NCI-H460 (cell line): ENCODE data around the gene AP1M2. TPM values are rescaled to one million over a fixed set of nuclear protein-coding genes. Genes with fewer than 3 reads are reported as not detected.
"Not testable (repeated sequence)": the region's sequence is repeated elsewhere in the genome, so short reads cannot be mapped to it uniquely, and the experiment has no call there.

Experiments used
- DNase-seq: peaks from one replicate; pipeline ENCODE4 v3.0.0-alpha.2; 2016; ENCODE audit warnings: low read depth; ENCODE audit errors: extremely low read depth
- total RNA-seq: library from RNA; depleted of rRNA; stranded (reverse); fragments of >200 nt; shearing (Covaris generic); gene quantifications from 2 replicates; pipeline ENCODE4 v1.2.3, GENCODE V29; 2014

AP1M2 gene
- total RNA-seq, 1 experiment from 2014 or later, result 13.5 TPM

- DNase-seq, result no peak
These were observed 20.8 kb downstream of the AP1M2 start for GRCh38 chr19:10566408-10566657.

GRCh38 chr19:10565567-10566407 lies 21.3 kb downstream of the AP1M2 start, which contains the start of gene KRI1:
Gene KRI1 (minus strand): TSS chr19:10566010. CDS start chr19:10565999, 11 bp downstream.
- DNase-seq, result peak; percentile 94

DNA sequence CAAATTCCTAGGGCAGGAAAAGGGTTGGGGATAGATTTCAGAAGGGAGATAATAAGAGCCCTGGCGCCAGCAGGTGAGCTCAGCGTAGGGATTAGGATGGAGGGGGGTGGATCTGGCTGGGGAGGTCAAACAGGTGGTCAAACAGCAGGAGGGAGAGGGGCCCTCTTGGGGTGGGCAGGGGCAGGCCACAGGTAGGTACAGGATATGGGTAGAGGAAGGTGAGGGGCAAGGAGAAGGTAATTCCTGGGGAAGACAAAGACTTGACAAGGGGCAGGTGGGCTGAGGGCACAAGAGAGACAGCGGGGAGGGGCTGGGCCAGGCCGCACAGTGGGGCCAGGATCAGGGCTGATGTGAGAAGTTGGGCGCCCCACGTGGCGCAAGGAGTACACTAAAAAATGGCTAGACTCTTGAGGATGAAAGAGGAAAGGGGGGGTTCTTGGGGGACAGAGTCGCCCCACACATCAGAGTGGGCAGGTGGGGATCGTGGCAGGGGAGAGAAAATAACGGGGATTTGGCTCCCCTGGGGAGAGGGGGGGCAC lies 22.0 kb downstream of the AP1M2 start:
- DNase-seq, result no peak

GRCh38 chr19:10562609-10563008 lies 24.5 kb downstream of the AP1M2 start:
- DNase-seq, result no peak

- DNase-seq, result no peak
These were observed 27.0 kb downstream of the AP1M2 start for GRCh38 chr19:10560154-10560553.

DNA sequence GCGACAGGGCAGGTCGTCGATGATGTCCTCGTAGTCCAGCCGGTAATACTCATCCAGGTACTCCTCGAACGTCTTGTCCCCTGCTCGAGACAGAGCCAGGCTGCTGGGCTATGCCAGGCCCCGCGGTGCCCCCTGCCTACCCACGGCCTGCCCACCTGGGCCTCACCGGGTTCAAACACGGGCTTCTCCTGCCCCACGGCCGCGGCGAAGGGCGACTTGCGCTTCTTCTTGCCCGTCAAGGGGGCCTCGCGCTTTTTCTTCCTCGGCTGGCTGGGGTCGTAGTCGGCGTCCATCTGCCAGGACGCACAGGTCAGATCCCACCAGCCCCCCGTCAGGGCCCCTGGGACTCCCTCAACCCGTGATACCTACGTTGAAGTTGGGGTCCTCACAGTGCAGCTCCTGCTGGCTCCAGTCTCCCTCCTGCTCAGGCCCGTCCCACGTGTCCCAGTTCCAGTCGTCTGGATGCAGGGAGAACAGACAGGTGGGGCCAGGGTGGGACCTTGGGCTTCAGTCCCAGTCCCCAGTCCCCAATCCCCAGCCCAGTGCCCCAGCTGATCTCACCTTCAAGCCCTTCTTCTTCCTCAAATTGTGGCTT lies 29.4 kb downstream of the AP1M2 start:
- no peak for DNase-seq

DNA sequence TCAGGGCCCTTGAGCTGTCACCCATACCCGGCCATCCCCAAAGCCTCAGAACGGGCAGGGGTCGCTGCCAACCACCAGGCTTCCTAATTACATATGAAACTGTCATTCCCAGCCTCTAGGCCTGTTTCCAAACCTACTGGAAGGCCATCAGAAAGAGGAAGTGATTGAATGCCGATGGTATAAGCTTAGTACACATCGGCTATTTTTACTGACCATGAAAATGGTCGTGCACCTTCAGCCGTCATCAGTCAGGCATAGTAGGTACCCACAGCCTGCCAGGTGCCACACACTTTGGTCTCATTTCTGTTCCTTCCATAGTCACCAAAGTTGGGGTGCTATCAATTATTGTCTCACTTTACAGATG lies 31.5 kb downstream of the AP1M2 start:
- no peak for DNase-seq

DNA sequence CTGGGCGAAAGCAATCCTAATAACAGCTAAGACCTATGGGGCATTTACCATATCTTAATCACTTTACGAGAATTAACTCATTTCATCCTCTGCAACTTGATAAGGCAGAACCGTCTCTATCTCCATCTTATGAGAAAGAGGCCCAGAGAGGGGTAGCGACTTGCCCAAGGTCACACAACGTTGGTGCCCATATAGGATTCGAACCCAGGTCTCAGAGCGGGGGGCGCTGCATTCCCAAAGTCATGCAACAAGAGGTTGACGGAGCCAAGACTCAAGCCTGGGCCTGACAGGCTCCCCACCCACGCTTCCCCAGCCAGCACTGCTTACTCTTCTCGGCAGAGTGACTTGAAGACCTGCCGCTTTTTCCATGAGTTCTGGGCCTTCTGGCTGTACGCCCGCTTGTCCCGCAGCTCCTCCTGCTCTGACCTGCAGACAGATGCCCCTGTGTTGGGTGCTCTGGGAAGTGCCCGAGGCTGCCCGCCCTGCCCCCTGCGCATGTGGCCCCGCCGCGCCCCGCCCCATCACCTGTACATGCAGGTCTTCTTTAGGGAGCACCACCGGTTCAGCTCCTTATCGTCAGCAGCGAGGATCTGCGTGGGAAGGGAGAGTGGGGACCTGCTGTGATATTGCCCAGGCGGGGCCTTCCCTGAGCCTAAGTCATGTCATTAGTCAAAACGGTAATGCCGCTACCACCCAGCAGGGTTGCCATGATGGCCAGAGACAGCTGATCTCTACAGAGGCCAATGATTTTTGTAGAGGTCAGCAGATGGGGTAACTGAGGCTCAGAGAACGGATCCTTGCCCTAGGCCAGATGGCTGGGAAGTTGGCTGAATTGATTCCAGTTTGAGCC lies 32.1 kb downstream of the AP1M2 start:
- DNase-seq, result no peak

DNA sequence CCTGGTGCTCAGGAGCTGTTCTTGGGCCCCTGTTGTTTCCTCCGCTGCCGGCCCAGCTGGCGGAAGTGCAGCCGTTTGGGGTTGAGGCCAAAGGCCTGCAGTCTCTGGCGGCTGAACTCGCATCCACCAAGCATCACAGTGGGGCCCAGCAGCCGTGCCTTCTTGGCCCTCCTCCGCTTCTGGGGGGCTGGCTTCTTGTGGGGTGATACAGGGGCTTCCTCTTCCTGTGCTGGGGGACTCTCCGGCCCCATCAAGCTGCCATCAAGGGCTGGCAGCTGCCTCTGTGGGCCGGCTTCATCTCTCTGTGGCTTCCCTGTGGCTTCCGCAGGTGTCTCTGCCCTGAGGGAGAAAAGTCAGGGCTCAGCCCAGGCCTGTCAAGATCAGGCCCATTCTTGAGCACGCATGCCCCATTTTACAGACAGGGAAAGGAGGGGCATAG lies 33.1 kb downstream of the AP1M2 start:
- no peak for DNase-seq

DNA sequence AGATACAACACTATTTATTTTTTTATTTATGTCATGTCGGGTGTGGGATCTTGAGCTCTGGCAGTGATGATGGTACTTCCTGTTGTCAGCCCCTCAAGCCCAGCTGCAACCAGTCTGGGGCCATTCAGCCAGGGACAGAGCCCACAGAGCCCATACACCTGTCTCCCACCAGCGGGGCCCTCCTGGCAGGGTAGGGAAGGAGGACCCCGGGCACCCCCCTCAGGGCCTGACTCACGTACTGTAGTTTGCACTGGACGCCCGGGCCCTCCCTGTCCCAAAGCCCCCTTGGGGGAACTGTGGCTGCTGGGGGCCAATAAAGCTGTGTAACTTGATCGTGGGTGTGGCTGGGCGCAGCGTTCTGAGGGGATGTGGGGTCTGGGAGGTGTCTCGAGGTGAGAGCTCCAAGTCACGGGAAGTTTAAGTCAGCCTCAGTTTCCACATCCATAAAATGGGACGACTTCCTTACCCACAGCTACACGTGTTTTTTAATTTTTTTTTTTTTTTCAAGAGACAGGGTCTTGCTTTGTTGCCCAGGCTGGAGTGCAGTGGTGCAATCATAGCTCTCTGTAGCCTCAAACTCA lies 33.9 kb downstream of the AP1M2 start:
- no peak for DNase-seq

GRCh38 chr19:10552510-10553053 lies 34.5 kb downstream of the AP1M2 start:
- DNase-seq, result no peak

- DNase-seq, result no peak
These were observed 35.3 kb downstream of the AP1M2 start for GRCh38 chr19:10551698-10552301.

GRCh38 chr19:10551006-10551405 lies 36.1 kb downstream of the AP1M2 start:
- not testable (repeated sequence) for DNase-seq

DNA sequence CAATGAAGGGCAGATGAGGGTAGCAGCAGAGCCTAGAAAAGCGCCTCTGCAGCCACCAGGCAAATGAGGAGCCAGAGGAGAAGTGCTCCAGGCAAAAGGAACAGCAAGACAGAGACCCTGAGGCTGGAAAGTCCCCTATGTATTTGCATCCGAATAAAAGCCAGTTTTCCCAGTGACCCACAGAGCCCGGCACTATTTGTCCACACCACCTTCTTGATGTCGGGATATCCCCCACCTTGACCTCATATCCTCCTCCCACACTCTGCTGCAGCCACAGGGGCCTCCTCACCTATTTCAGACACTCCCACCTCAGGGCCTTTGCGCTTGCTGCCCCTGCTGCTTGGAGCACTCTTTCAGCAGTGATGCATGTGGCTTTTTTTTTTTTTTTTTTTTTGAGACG lies 36.8 kb downstream of the AP1M2 start:
- DNase-seq, result no peak

- no peak for DNase-seq
These were observed 37.4 kb downstream of the AP1M2 start for GRCh38 chr19:10549733-10550132.

DNA sequence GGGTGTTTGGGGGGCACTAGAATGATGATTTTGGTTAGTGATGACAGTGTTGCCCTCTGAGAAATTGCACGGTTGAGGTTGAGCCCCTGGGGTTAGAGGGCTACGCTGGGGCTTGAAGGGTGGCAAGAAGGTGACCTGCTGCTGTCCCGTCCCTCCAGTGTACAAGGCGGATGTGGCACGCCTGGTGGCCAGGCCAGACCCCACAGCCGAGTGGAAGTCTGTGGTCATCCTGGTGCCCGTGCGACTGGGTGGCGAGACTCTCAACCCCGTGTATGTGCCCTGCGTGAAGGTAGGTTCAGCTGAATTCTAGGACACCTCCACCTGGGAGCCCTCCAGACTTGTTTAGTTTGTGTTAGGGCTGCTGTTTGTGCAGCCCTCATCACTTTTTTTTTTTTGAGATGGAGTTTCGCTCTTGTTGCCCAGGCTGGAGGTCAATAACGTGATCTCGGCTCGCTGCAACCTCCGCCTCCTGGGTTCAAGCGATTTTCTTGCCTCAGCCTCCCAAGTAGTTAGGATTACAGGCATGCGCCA lies 38.3 kb downstream of the AP1M2 start:
- no peak for DNase-seq

DNA sequence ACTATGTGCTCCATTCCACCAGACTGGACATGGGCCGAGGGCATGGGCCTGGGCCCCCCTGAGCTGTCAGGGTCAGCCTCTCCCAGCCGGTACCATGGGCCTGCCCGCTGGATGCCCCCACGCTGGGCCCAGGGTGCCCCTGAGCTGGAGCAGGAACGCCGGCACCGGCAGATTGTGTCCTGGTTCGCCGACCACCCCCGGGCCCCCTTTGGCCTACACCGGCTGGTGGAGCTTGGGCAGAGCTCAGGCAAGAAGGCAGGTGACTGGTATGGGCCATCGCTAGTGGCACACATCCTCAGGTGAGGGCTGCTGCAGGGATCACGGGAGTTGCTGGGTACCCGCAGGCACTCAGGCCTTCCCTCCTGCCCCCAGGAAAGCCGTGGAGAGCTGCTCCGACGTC lies 40.3 kb downstream of the AP1M2 start:
- no peak for DNase-seq

GRCh38 chr19:10544753-10545251 lies 42.3 kb downstream of the AP1M2 start:
- DNase-seq, result no peak

- DNase-seq, result no peak
These were observed 42.8 kb downstream of the AP1M2 start for GRCh38 chr19:10544242-10544752.
